GM19468 (cell line): Measurements from ENCODE around the gene EEF1E1.
A peak's percentile ranks its signal among the peaks of the same experiment; 100 is the strongest.
"Not testable (repeated sequence)": the region's sequence is repeated elsewhere in the genome, so short reads cannot be mapped to it uniquely, and the experiment has no call there.

Source experiments
- ATAC-seq: cut with Tn5 transposase; IDR thresholded peaks from one replicate; pipeline ENCODE4 v1.9.1; 2021; ENCODE audit warnings: mild to moderate bottlenecking, moderate library complexity, moderate number of reproducible peaks; ENCODE audit not compliant: unreplicated experiment; ENCODE audit errors: extremely low read depth

Gene EEF1E1

GRCh38 chr6:8064638-8065518 is 37.5 kb downstream of the EEF1E1 start:
- no peak for ATAC-seq

GRCh38 chr6:8063761-8064637 is 38.3 kb downstream of the EEF1E1 start, which contains the start of gene BLOC1S5:
Gene BLOC1S5, minus strand, starts transcription at chr6:8064389. Its CDS starts 13 bp downstream, at chr6:8064376.
- peak; percentile 96 for ATAC-seq

DNA sequence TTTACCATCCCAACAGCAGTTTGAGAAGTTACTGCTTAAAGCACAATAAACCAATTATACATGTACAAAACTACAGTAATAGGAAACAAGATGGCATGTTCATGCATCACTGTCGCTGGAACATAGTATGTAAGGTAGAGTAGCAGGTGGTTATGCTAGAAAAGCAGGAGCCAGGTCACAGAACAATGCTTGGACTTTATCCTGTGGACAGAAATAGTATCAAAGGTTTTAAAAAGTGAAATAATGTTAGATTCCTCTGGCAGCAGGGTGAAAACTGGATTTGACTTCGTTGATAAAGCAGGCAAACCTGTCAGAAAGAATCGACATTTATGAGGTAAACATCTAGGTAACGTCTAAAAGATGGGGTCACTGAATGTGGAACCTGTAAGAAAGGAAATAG is 40.6 kb downstream of the EEF1E1 start:
- no peak for ATAC-seq

GRCh38 chr6:8060346-8060745 is 42.0 kb downstream of the EEF1E1 start:
- no peak for ATAC-seq

DNA sequence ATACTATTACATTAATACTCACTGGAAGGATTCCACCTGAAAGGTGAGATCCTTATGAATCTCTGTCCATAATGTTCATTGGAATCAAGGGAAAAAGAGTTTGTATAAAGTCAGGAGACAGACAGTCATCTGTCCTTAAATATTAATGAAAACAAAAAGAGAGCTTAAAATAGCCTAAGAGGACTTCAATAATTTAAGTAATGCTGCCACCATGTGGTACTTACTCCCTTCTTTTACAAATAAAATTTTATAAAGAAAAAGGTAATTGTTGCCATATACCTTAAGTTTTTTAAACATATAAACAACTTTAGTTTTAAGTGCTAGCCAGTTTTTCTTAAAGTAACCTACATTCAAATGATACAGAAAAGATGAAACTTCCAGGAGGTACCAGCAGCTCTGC is 43.2 kb downstream of the EEF1E1 start:
- no peak for ATAC-seq

- no peak for ATAC-seq
These were observed 44.6 kb downstream of the EEF1E1 start for GRCh38 chr6:8057793-8058192.

DNA sequence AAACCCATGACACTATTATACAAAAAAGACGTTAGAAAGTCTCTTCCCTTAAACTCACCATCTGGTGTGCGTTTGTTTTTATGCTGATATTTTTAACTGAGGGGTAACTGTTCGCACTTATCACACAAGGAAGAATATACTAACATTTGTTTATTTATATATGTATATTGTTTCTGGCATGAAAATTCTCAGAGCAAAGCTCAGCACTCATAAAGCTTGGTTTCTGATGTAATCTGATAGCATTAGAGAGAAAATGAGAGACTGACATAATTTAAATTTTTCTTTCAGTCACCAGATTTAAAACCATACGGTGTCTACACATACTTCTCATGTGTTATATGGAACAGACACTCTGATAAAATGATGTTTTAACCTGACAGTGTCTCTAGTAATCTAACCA is 45.1 kb downstream of the EEF1E1 start:
- ATAC-seq: no peak

DNA sequence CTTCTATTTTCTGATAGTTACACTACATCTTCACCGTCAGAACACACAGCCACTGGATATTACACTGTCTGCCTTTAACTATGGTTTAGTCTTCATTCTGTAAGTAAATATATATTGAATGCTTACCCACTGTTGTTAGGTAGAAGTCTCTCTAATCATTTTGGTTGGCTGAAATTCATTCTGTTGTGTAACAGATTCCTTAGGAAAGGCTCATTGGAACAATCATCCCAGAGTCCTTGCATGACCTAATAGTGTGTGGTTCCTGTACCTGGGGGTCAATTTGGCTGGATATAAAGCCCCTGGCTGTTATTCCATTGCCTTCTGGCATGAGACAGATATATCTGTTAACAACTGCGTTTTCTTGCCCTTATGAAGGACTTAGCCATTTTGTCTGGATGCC is 48.1 kb downstream of the EEF1E1 start:
- no peak for ATAC-seq

- ATAC-seq: no peak
These were observed 54.6 kb downstream of the EEF1E1 start for GRCh38 chr6:8047541-8048292.

DNA sequence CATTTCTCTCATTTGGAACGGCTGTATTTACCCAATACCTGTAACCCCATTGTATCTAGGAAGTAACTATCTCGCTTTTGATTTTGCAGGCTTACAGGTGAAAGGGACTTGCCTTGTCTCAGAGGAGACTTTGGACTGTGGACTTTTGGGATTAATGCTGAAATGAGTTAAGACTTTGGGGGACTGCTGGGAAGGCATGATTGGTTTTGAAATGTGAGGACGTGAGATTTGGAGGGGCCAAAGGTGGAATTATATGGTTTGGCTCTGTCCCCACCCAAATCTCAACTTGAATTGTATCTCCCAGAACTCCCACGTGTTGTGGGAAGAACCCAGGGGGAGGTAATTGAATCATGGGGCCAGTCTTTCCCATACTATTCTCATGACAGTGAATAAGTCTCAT is 56.6 kb downstream of the EEF1E1 start:
- ATAC-seq: not testable (repeated sequence)

DNA sequence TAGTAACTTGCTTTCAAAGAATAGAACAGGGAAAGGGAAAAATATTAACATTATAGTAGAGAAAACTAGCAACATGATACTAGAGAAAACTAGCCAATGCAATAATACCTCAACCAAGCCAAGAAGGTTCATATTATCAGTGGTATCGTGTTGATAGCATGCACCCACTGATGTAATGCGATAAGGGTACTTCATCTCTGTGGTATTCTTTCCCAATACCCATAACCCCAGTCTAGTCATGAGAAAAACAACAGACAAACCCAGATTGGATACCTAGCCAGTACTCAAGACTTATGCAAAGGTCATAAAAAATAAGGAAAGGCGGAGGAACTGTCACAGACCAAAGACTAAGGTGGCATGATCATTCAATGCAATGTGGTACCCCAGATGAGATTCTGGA is 59.1 kb downstream of the EEF1E1 start:
- ATAC-seq: no peak

- no peak for ATAC-seq
These were observed 60.3 kb downstream of the EEF1E1 start for GRCh38 chr6:8041913-8042583.

DNA sequence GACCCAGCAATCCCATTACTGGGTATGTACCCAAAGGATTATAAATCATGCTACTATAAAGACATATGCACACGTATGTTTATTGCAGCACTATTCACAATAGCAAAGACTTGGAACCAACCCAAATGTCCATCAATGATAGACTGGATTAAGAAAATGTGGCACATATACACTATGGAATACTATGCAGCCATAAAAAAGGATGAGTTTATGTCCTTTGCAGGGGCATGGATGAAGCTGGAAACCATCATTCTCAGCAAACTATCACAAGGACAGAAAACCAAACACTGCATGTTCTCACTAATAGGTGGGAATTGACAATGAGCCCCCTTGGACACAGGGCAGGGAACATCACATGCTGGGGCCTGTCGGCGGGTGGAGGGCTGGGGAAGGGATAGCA is 68.2 kb downstream of the EEF1E1 start:
- not testable (repeated sequence) for ATAC-seq

DNA sequence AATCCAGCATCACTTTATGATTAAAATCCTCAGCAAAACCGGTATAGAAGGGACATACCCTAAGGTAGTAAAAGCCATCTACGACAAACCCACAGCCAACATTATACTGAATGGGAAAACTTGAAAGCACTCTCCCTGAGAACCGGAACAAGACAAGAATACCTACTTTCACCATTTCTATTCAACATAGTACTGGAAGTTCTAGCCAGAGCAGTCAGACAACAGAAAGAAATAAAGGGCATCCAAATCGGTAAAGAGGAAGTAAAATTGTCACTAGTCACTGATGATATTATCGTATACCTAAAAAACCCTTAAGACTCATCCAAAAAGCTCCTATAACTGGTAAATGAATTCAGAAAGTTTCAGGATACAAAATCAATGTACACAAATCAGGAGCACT is 71.4 kb downstream of the EEF1E1 start:
- no peak for ATAC-seq
